CD4-positive, alpha-beta T cell treated with Interleukin-15 for 4 hours (primary cell): Measurements from ENCODE around the gene FAM217B.

ENCODE experiments used
- DNase-seq: peaks from one replicate; pipeline ENCODE4 v3.0.0-alpha.2; 2020; ENCODE audit warnings: low spot score

Gene FAM217B

GRCh38 chr20:59976156-59976782, 36.1 kb downstream of the FAM217B start:
- no peak for DNase-seq

- DNase-seq: no peak
These were observed 36.9 kb downstream of the FAM217B start for GRCh38 chr20:59977086-59977485.

DNA sequence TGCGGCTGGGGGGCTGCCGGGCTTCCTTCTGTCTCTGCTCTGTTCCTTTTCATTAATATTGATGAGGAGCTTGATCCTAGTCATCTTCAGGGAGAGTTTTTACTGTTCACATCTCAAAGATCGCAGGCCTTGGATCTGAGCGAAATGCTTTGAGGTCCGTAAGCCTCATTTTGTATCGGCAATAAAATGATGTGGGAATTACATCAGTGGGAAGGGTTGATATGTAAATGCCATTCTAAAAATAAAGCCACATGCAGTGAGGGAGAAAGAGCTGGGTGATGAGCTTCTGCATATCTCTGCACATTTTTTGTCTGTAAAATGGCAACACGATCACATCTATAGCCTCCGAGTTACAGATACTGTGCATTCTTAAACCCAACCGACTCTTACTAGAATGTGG, 42.9 kb downstream of the FAM217B start:
- no peak for DNase-seq

GRCh38 chr20:59984541-59984940, 44.4 kb downstream of the FAM217B start:
- no peak for DNase-seq

DNA sequence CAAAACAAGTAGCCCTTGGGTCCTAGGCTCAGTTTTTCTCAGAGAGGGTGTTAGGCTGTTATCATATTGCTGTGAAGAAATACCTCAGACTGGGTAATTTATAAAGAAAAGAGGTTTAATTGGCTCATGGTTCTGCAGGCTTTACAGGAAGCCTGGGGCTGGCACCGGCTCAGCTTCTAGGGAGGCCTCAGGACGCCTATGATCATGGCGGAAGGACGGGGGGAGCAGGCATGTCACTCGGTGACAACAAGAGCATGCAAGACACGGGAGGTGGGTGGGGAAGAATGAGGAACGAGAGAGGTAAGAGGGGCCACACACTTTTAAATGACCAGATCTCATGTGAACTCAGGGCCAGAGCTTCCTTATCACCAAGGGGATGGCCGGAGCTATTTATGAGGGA, 45.0 kb downstream of the FAM217B start:
- DNase-seq: no peak

DNA sequence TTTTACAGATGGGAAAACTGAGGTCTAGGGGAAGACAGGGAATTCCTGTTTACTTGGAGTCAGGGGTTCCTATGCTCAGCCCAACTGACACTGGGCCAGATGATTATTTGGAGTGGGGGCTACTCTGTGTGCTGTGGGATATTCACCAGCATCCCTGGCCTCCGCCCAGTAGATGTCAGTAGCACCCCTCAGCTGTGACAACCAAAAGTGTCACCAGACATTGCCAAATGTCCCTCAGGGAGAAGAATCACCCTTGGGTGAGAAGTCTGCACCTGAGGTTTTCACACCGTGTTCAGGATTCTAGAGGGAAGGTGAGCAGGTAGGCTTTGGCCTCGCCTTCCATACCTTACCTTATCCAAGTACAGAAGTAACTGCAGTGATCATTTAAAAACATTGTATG, 45.7 kb downstream of the FAM217B start:
- DNase-seq: no peak

DNA sequence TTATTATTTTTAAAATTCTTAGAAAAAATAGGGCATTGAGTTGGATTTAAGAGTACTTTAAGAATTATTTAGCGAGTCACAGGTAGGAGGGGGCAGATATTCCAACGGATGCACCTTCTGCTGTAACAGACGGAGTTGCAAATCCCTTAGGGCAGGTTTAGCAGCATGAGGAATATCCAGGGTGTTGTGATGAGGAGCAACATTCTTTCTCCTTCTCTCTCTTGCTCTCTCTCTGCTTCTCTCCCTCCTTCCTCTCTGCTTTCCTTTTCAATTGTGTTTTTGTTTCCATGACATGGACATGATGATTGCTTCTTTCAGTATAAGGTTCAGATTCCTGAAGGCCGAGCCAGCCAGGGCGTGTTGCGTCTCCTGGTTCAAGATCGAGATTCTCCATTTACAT, 46.9 kb downstream of the FAM217B start:
- no peak for DNase-seq

- DNase-seq: no peak
These were observed 48.0 kb downstream of the FAM217B start for GRCh38 chr20:59988141-59988540.

DNA sequence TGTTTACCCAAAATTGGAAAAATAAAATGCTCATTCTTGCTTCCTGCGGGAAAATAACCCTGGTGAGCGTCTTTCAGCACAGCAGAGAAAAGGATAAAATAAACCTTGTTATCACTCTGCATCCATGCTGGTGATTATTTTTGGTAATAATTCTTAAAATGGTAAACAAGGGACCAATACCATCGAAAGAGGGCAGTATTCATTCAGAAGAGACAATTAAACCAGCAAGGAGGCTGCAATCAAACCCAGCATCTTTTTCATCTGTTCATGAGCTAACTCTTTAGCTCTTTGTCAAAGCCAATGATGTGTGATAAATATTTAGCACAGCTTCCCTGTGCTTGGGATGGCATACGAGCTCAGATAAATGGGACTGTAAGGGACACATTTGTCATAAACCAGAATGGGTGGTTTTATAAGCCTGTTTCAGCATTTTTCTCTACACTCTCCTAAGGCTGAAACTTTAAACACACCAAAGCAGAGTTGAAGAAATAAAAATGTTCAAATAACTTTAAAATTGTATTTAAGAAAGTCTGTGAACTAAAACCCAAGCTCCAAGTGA, 52.4 kb downstream of the FAM217B start:
- no peak for DNase-seq

DNA sequence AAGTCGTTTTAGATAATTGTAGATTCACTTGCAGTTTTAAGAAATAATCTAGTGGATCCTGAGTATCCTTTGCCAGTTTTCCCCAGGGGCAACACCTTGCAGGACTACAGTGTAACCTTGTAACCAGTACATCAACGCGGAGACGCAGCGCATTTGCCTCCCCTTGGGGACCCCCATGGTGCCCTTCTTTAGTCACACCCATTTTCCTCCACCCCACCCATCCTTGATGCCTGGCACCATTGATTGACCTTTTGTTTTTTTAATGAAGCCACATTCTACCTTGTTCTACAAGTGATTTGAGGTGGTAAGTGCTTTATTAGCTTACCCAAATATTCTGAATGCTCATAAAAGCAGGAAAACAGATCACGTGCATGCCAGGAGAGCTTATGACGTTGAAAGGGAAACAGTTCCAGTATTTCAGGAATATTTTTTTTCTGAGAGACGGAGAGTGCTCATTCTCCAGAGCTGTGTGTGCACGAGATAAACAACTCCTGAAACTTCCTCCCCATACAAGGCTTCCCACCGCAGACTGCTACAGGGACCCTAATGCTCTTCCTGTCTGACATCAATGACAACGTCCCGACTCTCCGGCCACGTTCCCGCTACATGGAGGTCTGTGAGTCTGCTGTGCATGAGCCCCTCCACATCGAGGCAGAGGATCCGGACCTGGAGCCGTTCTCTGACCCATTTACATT, 53.7 kb downstream of the FAM217B start:
- no peak for DNase-seq

- no peak for DNase-seq
These were observed 54.5 kb downstream of the FAM217B start for GRCh38 chr20:59994697-59995122.

DNA sequence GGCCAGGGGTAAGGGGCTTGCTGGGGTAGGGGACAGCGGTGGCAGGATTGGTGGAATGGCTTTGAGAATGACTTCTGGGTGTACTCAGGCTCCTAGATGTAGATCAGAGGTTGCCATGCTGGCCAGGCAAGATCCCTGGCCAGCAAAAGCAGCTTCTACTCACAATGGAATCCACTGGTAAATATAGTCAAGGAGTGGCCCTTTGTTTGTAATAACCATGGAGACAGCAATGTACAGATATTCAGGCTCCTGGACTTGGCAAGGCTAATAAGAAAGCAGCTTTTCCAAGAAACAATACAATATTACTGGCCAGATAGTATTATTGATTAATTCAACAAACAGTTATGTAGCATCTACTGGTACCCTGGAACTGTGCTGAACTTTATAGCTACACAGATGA, 55.9 kb downstream of the FAM217B start:
- DNase-seq: no peak

- DNase-seq: no peak
These were observed 57.7 kb downstream of the FAM217B start for GRCh38 chr20:59997896-59998295.
